Suppressor macrophage treated with lipopolysaccharide for 4 hours (primary cell): ENCODE data around the gene TAOK2.

Source experiments
- DNase-seq: peaks from one replicate; pipeline ENCODE4 v3.0.0-alpha.2; 2020

TAOK2 gene

GRCh38 chr16:29963021-29963743 lies 10.5 kb upstream of the TAOK2 start:
- no peak for DNase-seq

GRCh38 chr16:29968205-29968604 lies 5.5 kb upstream of the TAOK2 start:
- no peak for DNase-seq

- no peak for DNase-seq
Observed at GRCh38 chr16:29971304-29971703, 2.4 kb upstream of the TAOK2 start.

GRCh38 chr16:29972500-29972899 lies 1.2 kb upstream of the TAOK2 start:
- no peak for DNase-seq

- DNase-seq: no peak
Observed at GRCh38 chr16:29972992-29973383, 680 bp upstream of the TAOK2 start.

- peak; percentile 62 for DNase-seq
Observed at GRCh38 chr16:29974291-29975133, 844 bp downstream of the TAOK2 start.

- DNase-seq: no peak
Observed at GRCh38 chr16:29975134-29975538, 1.5 kb downstream of the TAOK2 start.

GRCh38 chr16:29975811-29976511 lies 2.3 kb downstream of the TAOK2 start:
- DNase-seq: no peak

GRCh38 chr16:29977063-29977825 lies 3.6 kb downstream of the TAOK2 start:
- DNase-seq: no peak

GRCh38 chr16:29978081-29978480 lies 4.4 kb downstream of the TAOK2 start:
- DNase-seq: no peak

- DNase-seq: no peak
Observed at GRCh38 chr16:29978564-29979270, 5.0 kb downstream of the TAOK2 start.

- DNase-seq: no peak
Observed at GRCh38 chr16:29982560-29983419, 9.1 kb downstream of the TAOK2 start.

- DNase-seq: no peak
Observed at GRCh38 chr16:29983420-29984136, 9.9 kb downstream of the TAOK2 start.

GRCh38 chr16:29984137-29984763 lies 10.6 kb downstream of the TAOK2 start:
- DNase-seq: no peak

- no peak for DNase-seq
Observed at GRCh38 chr16:29984764-29985147, 11.1 kb downstream of the TAOK2 start.

GRCh38 chr16:29985271-29985811 lies 11.7 kb downstream of the TAOK2 start:
- DNase-seq: no peak

- DNase-seq: no peak
Observed at GRCh38 chr16:29986231-29986630, 12.6 kb downstream of the TAOK2 start.

- DNase-seq: no peak
Observed at GRCh38 chr16:29986931-29987330, 13.3 kb downstream of the TAOK2 start.

- no peak for DNase-seq
Observed at GRCh38 chr16:29987371-29988085, 13.9 kb downstream of the TAOK2 start.
